Measurements from ENCODE around the gene ACTRT1. TPM values are rescaled to one million over a fixed set of nuclear protein-coding genes. Genes with fewer than 3 reads are reported as not detected.

ACTRT1 gene
- total RNA-seq: not detected in 2 replicates

GRCh38 chrX:128052303-128052702 lies at the start of gene ACTRT1:
Gene ACTRT1, minus strand, starts transcription at chrX:128052403. Its CDS starts 197 bp downstream, at chrX:128052206.

Measured in vein endothelial cell (primary cell).